ENCODE measurements around the gene WHRN. TPM values are rescaled to one million over a fixed set of nuclear protein-coding genes. Genes with fewer than 3 reads are reported as not detected.

WHRN gene
- total RNA-seq, 1 experiment from 2014 or later = 19.8 TPM

DNA sequence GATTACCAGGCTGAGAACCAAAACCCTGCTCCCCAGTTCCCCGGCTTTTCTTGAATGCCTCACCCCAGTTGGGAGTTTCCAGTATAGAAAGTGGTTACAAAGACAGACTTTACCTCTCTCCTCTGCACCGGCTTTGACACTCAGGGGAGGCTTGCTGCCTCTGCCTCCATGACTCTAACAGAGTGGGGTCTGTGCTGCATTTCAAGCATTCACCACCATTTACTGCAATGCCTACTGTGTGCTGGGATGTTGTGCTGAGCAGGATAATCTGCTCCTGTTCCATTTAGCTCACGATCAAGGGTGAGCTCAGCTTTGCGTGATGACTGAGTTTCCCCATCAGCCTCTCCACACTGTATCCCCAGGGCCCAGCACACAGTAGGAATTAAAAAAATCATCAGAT lies 77.6 kb downstream of the WHRN start:
- Histone ChIP-seq H3K27me3 (ENCODE audit: insufficient read depth, low read depth) (no peaks in the 10 kb centered on the region), H3K9me3 (ENCODE audit: insufficient read depth, low read depth) (no peaks in the 10 kb centered on the region), H3K4me2 (no peak overlapping the region), H2AFZ (no peak overlapping the region), H3K79me2 (ENCODE audit: low read depth) (no peaks in the 10 kb centered on the region), H3K36me3 (ENCODE audit: low read depth) (no peaks in the 10 kb centered on the region), H3K4me1 (replicated peaks; ENCODE audit: insufficient read depth) (no peaks in the 10 kb centered on the region), H3F3A (ENCODE audit: insufficient read depth, low read depth) (no peaks in the 10 kb centered on the region), H3K27ac (no peak overlapping the region), H4K20me1 (ENCODE audit: insufficient read depth) (0 out of 2 replicates have a peak, but pooled peaks cover 3% of the 10 kb centered on the region), H3K9me2 (ENCODE audit: insufficient read depth) (no peaks in the 10 kb centered on the region), H3K4me3 (no peak overlapping the region)
- BruUV-seq (replicated peaks) = no TSS peak
- TF ChIP-seq EZH2 (IDR thresholded peaks at IDR 0.05; ENCODE audit: low read depth) (no peak), CTCF (conservative IDR thresholded peaks at IDR 0.05) (no peak)
- intact Hi-C loops (cut with micrococcal nuclease; ENCODE audit: unreplicated experiment) = loop anchor here (2.0 kb wide), 1 partner anchor 19 kb away; no protein-coding TSS in a partner anchor
- ChIA-PET CTCF (no interaction called here), POLR2A (ENCODE audit: unreplicated experiment) (no interaction called here)
- no peak for DNase-seq

GRCh38 chr9:114426046-114426948 lies 79.0 kb downstream of the WHRN start:
- Histone ChIP-seq H3K27me3 (ENCODE audit: insufficient read depth, low read depth) (no peaks in the 10 kb centered on the region), H3K27ac (no peak overlapping the region), H3F3A (ENCODE audit: insufficient read depth, low read depth) (no peaks in the 10 kb centered on the region), H3K36me3 (ENCODE audit: low read depth) (no peaks in the 10 kb centered on the region), H3K79me2 (ENCODE audit: low read depth) (no peaks in the 10 kb centered on the region), H3K4me3 (no peak overlapping the region), H3K4me2 (no peak overlapping the region), H2AFZ (no peak overlapping the region), H3K9me2 (ENCODE audit: insufficient read depth) (no peaks in the 10 kb centered on the region), H4K20me1 (ENCODE audit: insufficient read depth) (0 out of 2 replicates have a peak, but pooled peaks cover 3% of the 10 kb centered on the region), H3K4me1 (replicated peaks; ENCODE audit: insufficient read depth) (no peaks in the 10 kb centered on the region), H3K9me3 (ENCODE audit: insufficient read depth, low read depth) (no peaks in the 10 kb centered on the region)
- intact Hi-C loops (cut with micrococcal nuclease; ENCODE audit: unreplicated experiment) = loop anchor here (2.0 kb wide), 1 partner anchor 21 kb away; no protein-coding TSS in a partner anchor
- TF ChIP-seq EZH2 (IDR thresholded peaks at IDR 0.05; ENCODE audit: low read depth) (no peak), CTCF (conservative IDR thresholded peaks at IDR 0.05) (no peak)
- ChIA-PET POLR2A (ENCODE audit: unreplicated experiment) (no interaction called here), CTCF (no interaction called here)
- no peak for DNase-seq
- no TSS peak for BruUV-seq (replicated peaks)

GRCh38 chr9:114425126-114425525 lies 80.1 kb downstream of the WHRN start:
- H3K27ac ChIP-seq = no peak overlapping the region
- no peak overlapping the region for H3K4me2 ChIP-seq
- no peaks in the 10 kb centered on the region for H3K4me1 ChIP-seq (replicated peaks; ENCODE audit: insufficient read depth)
- no peak overlapping the region for H3K4me3 ChIP-seq
- no peaks in the 10 kb centered on the region for H3K27me3 ChIP-seq (ENCODE audit: insufficient read depth, low read depth)
- ChIA-PET CTCF (no interaction called here), POLR2A (ENCODE audit: unreplicated experiment) (no interaction called here)
- intact Hi-C loops (cut with micrococcal nuclease; ENCODE audit: unreplicated experiment) = no loop called here
- DNase-seq = no peak
- TF ChIP-seq EZH2 (IDR thresholded peaks at IDR 0.05; ENCODE audit: low read depth) (no peak), CTCF (conservative IDR thresholded peaks at IDR 0.05) (no peak)
- no peaks in the 10 kb centered on the region for H3F3A ChIP-seq (ENCODE audit: insufficient read depth, low read depth)
- no TSS peak for BruUV-seq (replicated peaks)
- no peaks in the 10 kb centered on the region for H3K9me2 ChIP-seq (ENCODE audit: insufficient read depth)
- 0 out of 2 replicates have a peak, but pooled peaks cover 3% of the 10 kb centered on the region for H4K20me1 ChIP-seq (ENCODE audit: insufficient read depth)
- H2AFZ ChIP-seq = no peak overlapping the region
- no peaks in the 10 kb centered on the region for H3K9me3 ChIP-seq (ENCODE audit: insufficient read depth, low read depth)
- H3K36me3 ChIP-seq (ENCODE audit: low read depth) = no peaks in the 10 kb centered on the region
- H3K79me2 ChIP-seq (ENCODE audit: low read depth) = no peaks in the 10 kb centered on the region

Data from PC-9 (cell line).